ENCODE results near the gene EEF2. TPM values are rescaled to one million over a fixed set of nuclear protein-coding genes. Genes with fewer than 3 reads are reported as not detected.

Gene EEF2
- total and polyA plus RNA-seq, 2 donors from 2014 or later = 1,520 to 1,813 TPM

- TF ChIP-seq, protein P1, sequence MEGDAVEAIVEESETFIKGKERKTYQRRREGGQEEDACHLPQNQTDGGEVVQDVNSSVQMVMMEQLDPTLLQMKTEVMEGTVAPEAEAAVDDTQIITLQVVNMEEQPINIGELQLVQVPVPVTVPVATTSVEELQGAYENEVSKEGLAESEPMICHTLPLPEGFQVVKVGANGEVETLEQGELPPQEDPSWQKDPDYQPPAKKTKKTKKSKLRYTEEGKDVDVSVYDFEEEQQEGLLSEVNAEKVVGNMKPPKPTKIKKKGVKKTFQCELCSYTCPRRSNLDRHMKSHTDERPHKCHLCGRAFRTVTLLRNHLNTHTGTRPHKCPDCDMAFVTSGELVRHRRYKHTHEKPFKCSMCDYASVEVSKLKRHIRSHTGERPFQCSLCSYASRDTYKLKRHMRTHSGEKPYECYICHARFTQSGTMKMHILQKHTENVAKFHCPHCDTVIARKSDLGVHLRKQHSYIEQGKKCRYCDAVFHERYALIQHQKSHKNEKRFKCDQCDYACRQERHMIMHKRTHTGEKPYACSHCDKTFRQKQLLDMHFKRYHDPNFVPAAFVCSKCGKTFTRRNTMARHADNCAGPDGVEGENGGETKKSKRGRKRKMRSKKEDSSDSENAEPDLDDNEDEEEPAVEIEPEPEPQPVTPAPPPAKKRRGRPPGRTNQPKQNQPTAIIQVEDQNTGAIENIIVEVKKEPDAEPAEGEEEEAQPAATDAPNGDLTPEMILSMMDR (IDR thresholded peaks at IDR 0.05; ENCODE audit: borderline replicate concordance, extremely low read depth, insufficient read depth) = no peak
- H3K9ac ChIP-seq (ENCODE audit: low read length in 3 of 3) = no peak overlapping the region
- no peak for FAIRE-seq
- H3K27me3 ChIP-seq (ENCODE audit: control insufficient read depth, insufficient read depth, low read length) = no peaks in the 10 kb centered on the region
- intact Hi-C loops (cut with DNase I) = no loop called here
- no peaks in the 10 kb centered on the region for H3K9me3 ChIP-seq (ENCODE audit: control insufficient read depth in 2 of 3, insufficient read depth in 1 of 3, low read length in 3 of 3)
- peaks cover 4 to 90% (median 58%) of the 10 kb centered on the region in 3 donors for H3K36me3 ChIP-seq (ENCODE audit: control insufficient read depth in 2 of 3, insufficient read depth in 3 of 3, low read length in 3 of 3)
- no peak for DNase-seq
- peaks cover 0 to 18% (median 11%) of the 10 kb centered on the region in 3 donors for H3K4me1 ChIP-seq (ENCODE audit: control insufficient read depth in 2 of 3, insufficient read depth in 2 of 3, low read depth in 1 of 3, low read length in 3 of 3)
- H3K27ac ChIP-seq (ENCODE audit: low read depth in 2 of 2, low read length in 2 of 2) = no peak overlapping the region
- no peak overlapping the region for H3K4me3 ChIP-seq (ENCODE audit: low read length in 3 of 3)
Measured at GRCh38 chr19:3979674-3980352, 5.5 kb downstream of the EEF2 start.

GRCh38 chr19:3979289-3979673 lies 6.0 kb downstream of the EEF2 start:
- TF ChIP-seq, protein P1 (IDR thresholded peaks at IDR 0.05; ENCODE audit: borderline replicate concordance, extremely low read depth, insufficient read depth) = no peak
- no peak overlapping the region for H3K27ac ChIP-seq (ENCODE audit: low read depth in 2 of 2, low read length in 2 of 2)
- H3K9ac ChIP-seq (ENCODE audit: low read length in 3 of 3) = no peak overlapping the region
- H3K36me3 ChIP-seq (ENCODE audit: control insufficient read depth in 2 of 3, insufficient read depth in 3 of 3, low read length in 3 of 3) = peaks cover 4 to 86% (median 58%) of the 10 kb centered on the region in 3 donors
- no peaks in the 10 kb centered on the region for H3K9me3 ChIP-seq (ENCODE audit: control insufficient read depth in 2 of 3, insufficient read depth in 1 of 3, low read length in 3 of 3)
- no peak overlapping the region for H3K4me3 ChIP-seq (ENCODE audit: low read length in 3 of 3)
- no peaks in the 10 kb centered on the region for H3K27me3 ChIP-seq (ENCODE audit: control insufficient read depth, insufficient read depth, low read length)
- FAIRE-seq (no peak), DNase-seq (no peak)
- intact Hi-C loops (cut with DNase I) = no loop called here
- H3K4me1 ChIP-seq (ENCODE audit: control insufficient read depth in 2 of 3, insufficient read depth in 2 of 3, low read depth in 1 of 3, low read length in 3 of 3) = peaks cover 0 to 18% (median 11%) of the 10 kb centered on the region in 3 donors

- no peak overlapping the region for H3K4me3 ChIP-seq (ENCODE audit: low read length in 3 of 3)
- peaks cover 0 to 7% (median 2%) of the 10 kb centered on the region in 3 donors for H3K4me1 ChIP-seq (ENCODE audit: control insufficient read depth in 2 of 3, insufficient read depth in 2 of 3, low read depth in 1 of 3, low read length in 3 of 3)
- TF ChIP-seq, protein P1 (IDR thresholded peaks at IDR 0.05; ENCODE audit: borderline replicate concordance, extremely low read depth, insufficient read depth) = no peak
- FAIRE-seq (no peak), DNase-seq (no peak)
- no peak overlapping the region for H3K9ac ChIP-seq (ENCODE audit: low read length in 3 of 3)
- no peaks in the 10 kb centered on the region for H3K27me3 ChIP-seq (ENCODE audit: control insufficient read depth, insufficient read depth, low read length)
- H3K36me3 ChIP-seq (ENCODE audit: control insufficient read depth in 2 of 3, insufficient read depth in 3 of 3, low read length in 3 of 3) = peaks cover 3 to 75% (median 57%) of the 10 kb centered on the region in 3 donors
- no peaks in the 10 kb centered on the region for H3K9me3 ChIP-seq (ENCODE audit: control insufficient read depth in 2 of 3, insufficient read depth in 1 of 3, low read length in 3 of 3)
- intact Hi-C loops (cut with DNase I) = no loop called here
- no peak overlapping the region for H3K27ac ChIP-seq (ENCODE audit: low read depth in 2 of 2, low read length in 2 of 2)
Measured at GRCh38 chr19:3978145-3978544, 7.1 kb downstream of the EEF2 start.
